ENCODE data around the gene CCT5. TPM values are rescaled to one million over a fixed set of nuclear protein-coding genes. Genes with fewer than 3 reads are reported as not detected.

The CCT5 gene
- total and polyA plus RNA-seq, 10 of the 15 experiments (the other 5 are each of a cell fraction or from before 2014, with no cell fraction given), result 376 to 637 (median 543) TPM

- Histone ChIP-seq H3K4me2 (ENCODE audit: control insufficient read depth, insufficient read depth) (no peak overlapping the region), H3K27me3 (replicated peaks in 1 of 2; ENCODE audit: control insufficient read depth in 2 of 2, insufficient read depth in 2 of 2, low read length in 1 of 2) (no peaks in the 10 kb centered on the region; a peak in 1 of 4 replicates), H3K36me3 (ENCODE audit: control insufficient read depth in 2 of 2, insufficient read depth in 2 of 2, low read length in 1 of 2) (peaks cover 4 to 14% of the 10 kb centered on the region in 2 experiments), H3K9me3 (replicated peaks; ENCODE audit: control insufficient read depth, insufficient read depth, low read length) (no peaks in the 10 kb centered on the region), H3K79me2 (ENCODE audit: control insufficient read depth, insufficient read depth, low read length) (no peaks in the 10 kb centered on the region), H3K4me1 (ENCODE audit: control insufficient read depth, insufficient read depth, low read length) (peaks cover 2% of the 10 kb centered on the region; the same call in 1 of the 2 replicates), H3K9ac (ENCODE audit: control insufficient read depth, insufficient read depth, low read length) (no peak overlapping the region), H3K4me3 (no peak overlapping the region), H3K27ac (ENCODE audit: control insufficient read depth, insufficient read depth) (no peak overlapping the region), H4K20me1 (ENCODE audit: control insufficient read depth, insufficient read depth) (no peaks in the 10 kb centered on the region; the same call in 1 of the 2 replicates), H2AFZ (ENCODE audit: control insufficient read depth, low read depth, low read length) (no peak overlapping the region)
- RAD21 ChIA-PET (ENCODE audit: unreplicated experiment), result no interaction called here
- BruUV-seq (replicated peaks), result no TSS peak
- no peak for DNase-seq (ENCODE audit: low read depth, low spot score)
- ATAC-seq, result no peak
- SMC1A ChIA-PET (ENCODE audit: uncharacterized antibody, unreplicated experiment), result no interaction called here
- POLR2A ChIA-PET, result no interaction called here
- WGBS (ENCODE audit: insufficient coverage, insufficient replicate concordance, low lambda C conversion rate, missing lambda C conversion rate), result 87% methylated on average over 10 of the region's 10 CpGs
- CTCF ChIA-PET, result interaction anchor here (0.6 kb wide), 1 partner anchor 427 kb away, joined by 3 read pairs; no protein-coding TSS in a partner anchor
- no peak for FAIRE-seq
- intact Hi-C loops (cut with micrococcal nuclease; ENCODE audit: unreplicated experiment), result no loop called here
- in situ Hi-C loops (cut with MboI), result no loop called here
- no peak for TF ChIP-seq CUX1 (IDR thresholded peaks at IDR 0.05; ENCODE audit: insufficient replicate concordance, low read depth, low read length)
- TF ChIP-seq SIX5 (IDR thresholded peaks at IDR 0.05; ENCODE audit: low read depth, low read length, severe bottlenecking), result no peak
- no peak for TF ChIP-seq SMAD1 (IDR thresholded peaks at IDR 0.05; ENCODE audit: low read depth, partially characterized antibody)
- no peak for TF ChIP-seq HCFC1 (IDR thresholded peaks at IDR 0.05; ENCODE audit: low read length)
- TF ChIP-seq ZNF207 (IDR thresholded peaks at IDR 0.05; ENCODE audit: borderline replicate concordance), result no peak
- no peak for TF ChIP-seq ZBTB33 (IDR thresholded peaks at IDR 0.05)
- TF ChIP-seq MAX (IDR thresholded peaks at IDR 0.05; ENCODE audit: low read depth, low read length), result no peak
- no peak for TF ChIP-seq FOXK2 (IDR thresholded peaks at IDR 0.05)
- no peak for TF ChIP-seq CEBPB (IDR thresholded peaks at IDR 0.05; ENCODE audit: borderline replicate concordance in 1 of 2, low read depth in 2 of 2, low read length in 2 of 2)
- TF ChIP-seq ATF3 (IDR thresholded peaks at IDR 0.05; ENCODE audit: borderline replicate concordance, extremely low read depth, low read depth, low read length), result no peak
- TF ChIP-seq ZBTB40 (IDR thresholded peaks at IDR 0.05; ENCODE audit: borderline replicate concordance), result no peak
These were observed 18.0 kb downstream of the CCT5 start for GRCh38 chr5:10268100-10268499.

All from GM12878 (cell line).